GM12878 (cell line): ENCODE results near the gene ADSS1. TPM values are rescaled to one million over a fixed set of nuclear protein-coding genes. Genes with fewer than 3 reads are reported as not detected.

Source experiments
- ATAC-seq: fragments of 200-7000 bp; cut with Tn5 transposase; 3 replicates; pipeline ENCODE4 v1.9.1; 2020; ENCODE audit warnings: mild to moderate bottlenecking, moderate library complexity
- BruUV-seq: library from RNA; stranded (reverse); fragments of 400-500 nt; replicated peaks from 2 replicates; lab custom pipeline; 2021; lab: Mats Ljungman, UMichigan
- CTCF ChIA-PET: fragments of 300-600 bp; sonication (Branson Sonifier 250); formaldehyde crosslinking; extraction: SDS; loops from one replicate; lab custom pipeline; 2021; ENCODE audit warnings: inconsistent platforms; lab: Yijun Ruan, JAX
- POLR2A ChIA-PET: fragments of 350-600 bp; formaldehyde crosslinking; extraction: SDS; loops from one replicate; lab custom pipeline; 2021; ENCODE audit warnings: inconsistent platforms; lab: Charles Lee
- RAD21 ChIA-PET: fragments of 300-600 bp; sonication (Branson Sonifier 250); formaldehyde crosslinking; loops from one replicate; lab custom pipeline; 2023; ENCODE audit warnings: antibody characterized with exemption; ENCODE audit not compliant: unreplicated experiment; lab: Charles Lee
- SMC1A ChIA-PET: fragments of 300-600 bp; sonication (Branson Sonifier 250); formaldehyde crosslinking; loops from one replicate; lab custom pipeline; 2023; ENCODE audit not compliant: unreplicated experiment, uncharacterized antibody; lab: Charles Lee
- DNase-seq: peaks from one replicate; pipeline ENCODE4 v3.0.0-alpha.2; 2011; ENCODE audit warnings: low read depth, low spot score
- FAIRE-seq: peaks from 3 replicates; lab custom pipeline; 2011; peaks lifted over from hg19 to GRCh38; lab: Jason Lieb, UNC
- H2AFZ ChIP-seq: 2 replicates; pipeline ENCODE4 v1.6.0; 2011; ENCODE audit warnings: low read depth, low read length, control low read depth; ENCODE audit not compliant: control insufficient read depth
- H3K27ac ChIP-seq: 2 replicates; pipeline ENCODE4 v1.5.1; 2011; ENCODE audit warnings: control low read depth; ENCODE audit not compliant: control insufficient read depth, insufficient read depth
- H3K27me3 ChIP-seq, 2 experiments: replicated peaks in 1 of 2; 2 replicates each; pipeline versions ENCODE4 v1.6.0 to v1.6.1; 2011; ENCODE audit warnings: low read length in 1 of 2; ENCODE audit not compliant: control insufficient read depth in 2 of 2, insufficient read depth in 2 of 2
- H3K36me3 ChIP-seq, 2 experiments: 2 replicates each; pipeline ENCODE4 v1.5.1; 2011; ENCODE audit warnings: low read length in 1 of 2; ENCODE audit not compliant: control insufficient read depth in 2 of 2, insufficient read depth in 2 of 2
- H3K4me1 ChIP-seq: 2 replicates; pipeline ENCODE4 v1.6.1; 2011; ENCODE audit warnings: mild to moderate bottlenecking, low read length, moderate library complexity, mixed read lengths; ENCODE audit not compliant: control insufficient read depth, insufficient read depth
- H3K4me2 ChIP-seq: 2 replicates; pipeline ENCODE4 v1.6.0; 2011; ENCODE audit warnings: control low read depth; ENCODE audit not compliant: control insufficient read depth, insufficient read depth
- H3K4me3 ChIP-seq: fragments of 200-600 bp; sonication (generic); 2 replicates; pipeline ENCODE4 v1.5.1; 2016
- H3K79me2 ChIP-seq: 2 replicates; pipeline ENCODE4 v1.6.0; 2011; ENCODE audit warnings: low read length; ENCODE audit not compliant: control insufficient read depth, insufficient read depth
- H3K9ac ChIP-seq: 2 replicates; pipeline ENCODE4 v1.8.0; 2011; ENCODE audit warnings: low read length, control low read depth, mixed read lengths; ENCODE audit not compliant: control insufficient read depth, insufficient read depth
- H3K9me3 ChIP-seq: replicated peaks from 3 replicates; pipeline ENCODE4 v1.5.1; 2011; ENCODE audit warnings: mild to moderate bottlenecking, low read length; ENCODE audit not compliant: control insufficient read depth, insufficient read depth
- H4K20me1 ChIP-seq: 2 replicates; pipeline ENCODE4 v1.6.0; 2011; ENCODE audit not compliant: control insufficient read depth, insufficient read depth
- POLR2AphosphoS5 ChIP-seq: IDR thresholded peaks from 2 replicates; pipeline ENCODE4 v1.6.1; 2011; ENCODE audit warnings: mild to moderate bottlenecking, low read length, inconsistent platforms
- STAT1 ChIP-seq: fragments of 450-650 bp; conservative IDR thresholded peaks from 2 replicates; pipeline ENCODE4 v1.6.1; 2014; ENCODE audit warnings: antibody characterized with exemption, mild to moderate bottlenecking
- WGBS: methylation state at CpG from one replicate; pipeline ENCODE4 v1.1.6; 2016; ENCODE audit warnings: low lambda C conversion rate; ENCODE audit not compliant: insufficient replicate concordance, insufficient coverage; ENCODE audit errors: missing lambda C conversion rate; 5-methylcytosine and 5-hydroxymethylcytosine counted together
- in situ Hi-C: fragments of 300-500 bp; cut with MboI; formaldehyde crosslinking; loops from 9 replicates; pipeline ENCODE4 v1.14.3; 2018; ENCODE audit warnings: mixed read lengths
- intact Hi-C: fragments of 100-400 bp; cut with micrococcal nuclease; formaldehyde crosslinking; loops from one replicate; pipeline ENCODE4 v1.14.2; 2022; ENCODE audit not compliant: unreplicated experiment
- polyA plus RNA-seq, 11 experiments: library from polyadenylated mRNA; depleted of rRNA in 4 of 11; unstranded in 6 of 11; stranded (reverse) in 5 of 11; fragments of >200 nt; fragmentation: Nextera tagmentation in 4 of 11; fragmentation: Illumina TruSeq in 1 of 11; extraction: Ambion mirVana in 4 of 11; extraction: Trizol in 1 of 11; gene quantifications; 1 replicate in 1 of 11; 2 replicates in 10 of 11; pipeline versions ENCODE4 v1.2.1 to v1.2.3, GENCODE V29; 2011 to 2016; ENCODE audit warnings: inconsistent platforms in 2 of 11, missing spikeins in 2 of 11, low read depth in 1 of 11
- total RNA-seq, 4 experiments: library from RNA; depleted of rRNA in 3 of 4; stranded (reverse); fragments of >200 nt in 3 of 4; fragmentation: Illumina TruSeq in 1 of 4; extraction: Trizol in 1 of 4; gene quantifications; 2 replicates each; pipeline versions ENCODE4 v1.2.1 to v1.2.3, GENCODE V29; 2013 to 2021

ADSS1 gene
- total and polyA plus RNA-seq, 10 of the 15 experiments (the other 5 are each of a cell fraction or from before 2014, with no cell fraction given) = 0.11 to 0.45 (median 0.28) TPM; not detected in 5

DNA sequence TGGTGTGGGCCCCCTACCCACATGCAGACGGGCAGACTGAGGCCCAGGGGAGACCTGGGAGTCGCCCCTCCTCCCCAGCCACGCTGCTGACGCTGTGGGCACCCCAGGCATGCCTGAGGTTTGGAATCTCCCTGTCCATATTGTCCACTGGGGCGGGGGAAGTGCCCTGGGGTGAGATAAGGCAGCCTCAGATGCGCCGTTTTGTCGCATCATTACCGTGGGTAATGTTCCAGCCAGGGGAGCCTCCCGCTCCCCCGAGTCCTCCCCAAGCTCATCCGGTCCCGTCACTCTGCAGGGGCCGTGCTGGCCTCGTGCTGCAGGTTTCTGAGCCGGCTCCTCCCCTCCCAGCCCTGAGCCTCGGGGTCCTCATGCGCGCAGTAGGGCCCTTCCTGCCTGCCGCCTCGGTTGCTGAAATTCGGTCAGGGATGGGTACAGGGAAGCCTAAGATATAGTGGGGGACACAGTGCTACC is 23.2 kb upstream of the ADSS1 start:
- BruUV-seq = no TSS peak
- no peaks in the 10 kb centered on the region for H3K79me2 ChIP-seq
- H3K27me3 ChIP-seq = no peaks in the 10 kb centered on the region
- CTCF ChIA-PET = no interaction called here
- H3K9ac ChIP-seq = no peak overlapping the region
- SMC1A ChIA-PET = no interaction called here
- POLR2A ChIA-PET = no interaction called here
- FAIRE-seq (no peak), DNase-seq (no peak), ATAC-seq (no peak)
- H3K4me1 ChIP-seq = no peaks in the 10 kb centered on the region
- no peak overlapping the region for H3K27ac ChIP-seq
- 82% methylated on average over 20 of the region's 22 CpGs for WGBS
- no peak overlapping the region for H3K4me2 ChIP-seq
- H3K36me3 ChIP-seq = peaks cover 3 to 4% of the 10 kb centered on the region in 2 experiments; a peak in 3 of 4 replicates
- RAD21 ChIA-PET = no interaction called here
- no peak for TF ChIP-seq STAT1
- H3K4me3 ChIP-seq = no peak overlapping the region
- intact Hi-C loops = no loop called here
- H4K20me1 ChIP-seq = no peaks in the 10 kb centered on the region
- H2AFZ ChIP-seq = no peak overlapping the region
- no peaks in the 10 kb centered on the region for H3K9me3 ChIP-seq
- in situ Hi-C loops = no loop called here

DNA sequence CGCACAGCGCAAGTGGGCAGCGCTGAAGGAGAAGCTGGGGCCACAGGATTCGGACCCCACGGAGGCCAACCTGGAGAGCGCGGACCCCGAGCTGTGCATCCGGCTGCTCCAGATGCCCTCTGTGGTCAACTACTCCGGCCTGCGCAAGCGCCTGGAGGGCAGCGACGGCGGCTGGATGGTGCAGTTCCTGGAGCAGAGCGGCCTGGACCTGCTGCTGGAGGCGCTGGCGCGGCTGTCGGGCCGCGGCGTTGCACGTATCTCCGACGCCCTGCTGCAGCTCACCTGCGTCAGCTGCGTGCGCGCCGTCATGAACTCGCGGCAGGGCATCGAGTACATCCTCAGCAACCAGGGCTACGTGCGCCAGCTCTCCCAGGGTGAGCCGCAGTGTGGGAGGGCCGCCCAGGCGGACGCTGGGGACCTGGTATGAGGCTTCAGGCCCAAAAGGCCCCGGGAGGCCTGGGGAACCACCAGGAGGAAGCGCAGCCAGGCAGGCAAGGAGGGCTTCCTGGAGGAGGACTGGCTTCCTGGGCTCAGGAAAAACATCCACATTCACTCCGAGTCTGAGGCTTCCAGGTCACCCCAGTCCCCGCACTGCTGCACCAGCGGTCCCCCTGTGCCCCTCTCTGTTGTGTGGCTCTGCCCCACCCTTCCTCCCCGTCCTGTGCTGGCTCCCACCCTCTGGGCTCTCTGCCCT is 22.5 kb upstream of the ADSS1 start:
- FAIRE-seq (no peak), ATAC-seq (no peak), DNase-seq (no peak)
- no peak overlapping the region for H3K4me2 ChIP-seq
- no TSS peak for BruUV-seq
- H3K27me3 ChIP-seq = no peaks in the 10 kb centered on the region
- H4K20me1 ChIP-seq = no peaks in the 10 kb centered on the region
- ChIA-PET RAD21 (no interaction called here), CTCF (no interaction called here), POLR2A (no interaction called here), SMC1A (no interaction called here)
- no peak overlapping the region for H3K27ac ChIP-seq
- no peaks in the 10 kb centered on the region for H3K4me1 ChIP-seq
- no peaks in the 10 kb centered on the region for H3K9me3 ChIP-seq
- H3K4me3 ChIP-seq = no peak overlapping the region
- intact Hi-C loops = no loop called here
- H3K36me3 ChIP-seq = peaks cover 2 to 3% of the 10 kb centered on the region in 2 experiments; a peak in 3 of 4 replicates
- TF ChIP-seq POLR2AphosphoS5 = no peak
- H3K79me2 ChIP-seq = no peaks in the 10 kb centered on the region
- H3K9ac ChIP-seq = no peak overlapping the region
- 94% methylated on average over 39 of the region's 46 CpGs for WGBS
- no peak overlapping the region for H2AFZ ChIP-seq
- in situ Hi-C loops = no loop called here
